Gastrocnemius medialis (tissue), 4 donors: ENCODE data around the gene PLCB1. TPM values are rescaled to one million over a fixed set of nuclear protein-coding genes. Genes with fewer than 3 reads are reported as not detected.

Experiments
- ATAC-seq, 2 donors: fragments of 150-250 bp; one replicate each; pipeline ENCODE4 v1.9.1; 2016
- DNase-seq, 2 donors: peaks; one replicate each; pipeline ENCODE4 v3.0.0-alpha.2; 2019
- H3K27ac ChIP-seq, 4 donors: fragments of 200-600 bp; sonication (generic); 1 replicate in 1 of 4; 2 replicates in 3 of 4; pipeline ENCODE4 v1.5.1; 2016 to 2018; ENCODE audit warnings: mild to moderate bottlenecking in 2 of 4, moderate library complexity in 1 of 4
- H3K27me3 ChIP-seq, 3 donors: fragments of 200-600 bp; sonication (generic) in 2 of 3; 1 replicate in 1 of 3; 2 replicates in 2 of 3; pipeline versions ENCODE4 v1.5.1 to v1.6.0; 2016 to 2019; ENCODE audit warnings: mild to moderate bottlenecking in 1 of 3, moderate library complexity in 1 of 3
- H3K36me3 ChIP-seq, 2 donors: fragments of 200-600 bp; sonication (generic) in 1 of 2; one replicate each; pipeline ENCODE4 v1.5.1; 2017 to 2018
- H3K4me1 ChIP-seq, 2 donors: fragments of 200-600 bp; sonication (generic) in 1 of 2; one replicate each; pipeline ENCODE4 v1.5.1; 2016 to 2017; ENCODE audit warnings: mild to moderate bottlenecking in 2 of 2
- H3K4me3 ChIP-seq, 4 donors: fragments of 200-600 bp; sonication (generic) in 3 of 4; 1 replicate in 1 of 4; 2 replicates in 3 of 4; pipeline ENCODE4 v1.5.1; 2016 to 2019; ENCODE audit warnings: mild to moderate bottlenecking in 2 of 4
- H3K9me3 ChIP-seq, 3 donors: fragments of 200-600 bp; sonication (generic) in 2 of 3; 1 replicate in 1 of 3; 2 replicates in 2 of 3; pipeline ENCODE4 v1.5.1; 2016 to 2019
- CTCF ChIP-seq, 5 experiments: fragments of 450-650 bp in 3 of 5; fragments of 200-600 bp in 2 of 5; sonication (generic) in 2 of 5; IDR thresholded peaks in 4 of 5; conservative IDR thresholded peaks in 1 of 5; 1 replicate in 4 of 5; 2 replicates in 1 of 5; pipeline ENCODE4 v1.5.1; 2016 to 2019; ENCODE audit warnings: antibody characterized with exemption in 5 of 5, mild to moderate bottlenecking in 3 of 5, moderate library complexity in 3 of 5
- POLR2A ChIP-seq, 2 donors: fragments of 450-650 bp; IDR thresholded peaks; one replicate each; pipeline ENCODE4 v1.6.1; 2017; ENCODE audit warnings: antibody characterized with exemption in 2 of 2, mild to moderate bottlenecking in 2 of 2, moderate library complexity in 2 of 2
- in situ Hi-C, 4 donors: fragments of 200-750 bp; cut with MboI; loops; one replicate each; pipeline versions ENCODE4 v1.15.0 to v1.8.0; 2017; ENCODE audit warnings: low sequenced_read_pairs in 4 of 4
- intact Hi-C: fragments of 100-400 bp; cut with DNase I; formaldehyde crosslinking; loops from one replicate; pipeline ENCODE4 v1.15.1; 2023; ENCODE audit warnings: low total_unique reads
- total RNA-seq, 4 donors: library from RNA; depleted of rRNA; stranded (reverse); fragments of >200 nt; gene quantifications; one replicate each; pipeline versions ENCODE4 v1.1.0 to v1.2.3, GENCODE V29; 2016

The PLCB1 gene
- total RNA-seq, 4 donors from 2014 or later, result 4.1 to 10.0 (median 7.6) TPM

GRCh38 chr20:8326191-8326590, 194.1 kb downstream of the PLCB1 start:
- H3K9me3 ChIP-seq, result no peaks in the 10 kb centered on the region
- H3K36me3 ChIP-seq, result no peaks in the 10 kb centered on the region
- in situ Hi-C loops, result no loop called here
- DNase-seq, result no peak
- TF ChIP-seq CTCF (IDR thresholded peaks at IDR 0.05 in 4 of 5, conservative IDR thresholded peaks at IDR 0.05 in 1 of 5) (no peak), POLR2A (IDR thresholded peaks at IDR 0.05) (no peak)
- no peaks in the 10 kb centered on the region for H3K4me1 ChIP-seq
- H3K4me3 ChIP-seq, result no peak overlapping the region
- no peak overlapping the region for H3K27ac ChIP-seq
- H3K27me3 ChIP-seq, result no peaks in the 10 kb centered on the region
- intact Hi-C loops, result no loop called here
- no peak for ATAC-seq

GRCh38 chr20:8326899-8327298, 194.8 kb downstream of the PLCB1 start:
- in situ Hi-C loops, result no loop called here

GRCh38 chr20:8328189-8328588, 196.1 kb downstream of the PLCB1 start:
- no peaks in the 10 kb centered on the region for H3K27me3 ChIP-seq
- no peak overlapping the region for H3K4me3 ChIP-seq
- no peaks in the 10 kb centered on the region for H3K9me3 ChIP-seq
- intact Hi-C loops (no loop called here), in situ Hi-C loops (no loop called here)
- no peak for DNase-seq
- H3K27ac ChIP-seq, result no peak overlapping the region
- H3K4me1 ChIP-seq, result no peaks in the 10 kb centered on the region
- ATAC-seq, result no peak
- no peaks in the 10 kb centered on the region for H3K36me3 ChIP-seq
- TF ChIP-seq POLR2A (IDR thresholded peaks at IDR 0.05) (no peak), CTCF (IDR thresholded peaks at IDR 0.05 in 4 of 5, conservative IDR thresholded peaks at IDR 0.05 in 1 of 5) (no peak)

More at GRCh38 chr20:8326899-8327298, 194.8 kb downstream of the PLCB1 start:
- no peak overlapping the region for H3K27ac ChIP-seq
- no peak for ATAC-seq
- no peak for DNase-seq
- no peaks in the 10 kb centered on the region for H3K4me1 ChIP-seq
- TF ChIP-seq CTCF (IDR thresholded peaks at IDR 0.05 in 4 of 5, conservative IDR thresholded peaks at IDR 0.05 in 1 of 5), result no peak
- TF ChIP-seq POLR2A (IDR thresholded peaks at IDR 0.05), result no peak
- intact Hi-C loops, result no loop called here
- H3K4me3 ChIP-seq, result no peak overlapping the region
- H3K36me3 ChIP-seq, result no peaks in the 10 kb centered on the region
- no peaks in the 10 kb centered on the region for H3K9me3 ChIP-seq
- no peaks in the 10 kb centered on the region for H3K27me3 ChIP-seq

GRCh38 chr20:8330319-8330784, 198.3 kb downstream of the PLCB1 start:
- H3K27ac ChIP-seq, result no peak overlapping the region
- no peaks in the 10 kb centered on the region for H3K4me1 ChIP-seq
- DNase-seq (no peak), ATAC-seq (no peak)
- TF ChIP-seq CTCF (IDR thresholded peaks at IDR 0.05 in 4 of 5, conservative IDR thresholded peaks at IDR 0.05 in 1 of 5) (no peak), POLR2A (IDR thresholded peaks at IDR 0.05) (no peak)
- intact Hi-C loops, result no loop called here
- no peaks in the 10 kb centered on the region for H3K9me3 ChIP-seq
- no peaks in the 10 kb centered on the region for H3K27me3 ChIP-seq
- no peak overlapping the region for H3K4me3 ChIP-seq
- in situ Hi-C loops, result no loop called here
- H3K36me3 ChIP-seq, result no peaks in the 10 kb centered on the region
